ENCODE measurements around the gene AHRR. TPM values are rescaled to one million over a fixed set of nuclear protein-coding genes. Genes with fewer than 3 reads are reported as not detected.

Gene AHRR
- total RNA-seq, 6 experiments from 2014 or later, result 0.06 to 0.81 (median 0.43) TPM

DNA sequence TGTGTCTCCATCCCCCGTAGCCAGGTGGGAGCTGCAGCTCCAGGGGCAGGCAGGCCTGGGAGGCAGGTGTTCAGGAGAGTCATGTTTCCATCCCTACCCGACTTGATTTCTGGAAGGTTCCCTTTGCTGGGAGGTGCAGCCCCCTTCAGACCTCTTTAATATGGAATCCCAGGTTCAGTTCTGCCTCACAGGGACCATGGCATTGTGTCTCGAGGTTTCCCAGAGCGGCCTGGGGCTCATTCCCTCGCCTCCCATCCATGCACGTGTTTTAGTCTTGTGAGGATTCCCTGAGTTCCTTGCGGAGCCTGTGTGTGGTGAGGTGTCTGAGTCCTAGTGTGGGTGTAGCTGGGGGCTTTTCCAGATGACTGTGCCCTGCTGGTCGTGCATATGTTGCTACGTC lies 16.5 kb upstream of the AHRR start:
- TF ChIP-seq, protein P1, sequence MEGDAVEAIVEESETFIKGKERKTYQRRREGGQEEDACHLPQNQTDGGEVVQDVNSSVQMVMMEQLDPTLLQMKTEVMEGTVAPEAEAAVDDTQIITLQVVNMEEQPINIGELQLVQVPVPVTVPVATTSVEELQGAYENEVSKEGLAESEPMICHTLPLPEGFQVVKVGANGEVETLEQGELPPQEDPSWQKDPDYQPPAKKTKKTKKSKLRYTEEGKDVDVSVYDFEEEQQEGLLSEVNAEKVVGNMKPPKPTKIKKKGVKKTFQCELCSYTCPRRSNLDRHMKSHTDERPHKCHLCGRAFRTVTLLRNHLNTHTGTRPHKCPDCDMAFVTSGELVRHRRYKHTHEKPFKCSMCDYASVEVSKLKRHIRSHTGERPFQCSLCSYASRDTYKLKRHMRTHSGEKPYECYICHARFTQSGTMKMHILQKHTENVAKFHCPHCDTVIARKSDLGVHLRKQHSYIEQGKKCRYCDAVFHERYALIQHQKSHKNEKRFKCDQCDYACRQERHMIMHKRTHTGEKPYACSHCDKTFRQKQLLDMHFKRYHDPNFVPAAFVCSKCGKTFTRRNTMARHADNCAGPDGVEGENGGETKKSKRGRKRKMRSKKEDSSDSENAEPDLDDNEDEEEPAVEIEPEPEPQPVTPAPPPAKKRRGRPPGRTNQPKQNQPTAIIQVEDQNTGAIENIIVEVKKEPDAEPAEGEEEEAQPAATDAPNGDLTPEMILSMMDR (IDR thresholded peaks at IDR 0.05), result no peak
- no peak for TF ChIP-seq POLR2A (IDR thresholded peaks at IDR 0.05)
- intact Hi-C loops (cut with DNase I), result no loop called here
- WGBS (ENCODE audit: insufficient coverage, low coverage, low lambda C conversion rate, missing lambda C conversion rate), result 93% methylated on average over 6 of the region's 9 CpGs
- ATAC-seq (no peak), DNase-seq (no peak)
- Histone ChIP-seq H3K27ac (no peak overlapping the region), H3K27me3 (no peaks in the 10 kb centered on the region), H3K36me3 (peaks cover 0 to 19% (median 10%) of the 10 kb centered on the region in 4 donors), H3K4me3 (no peak overlapping the region), H3K9me3 (no peaks in the 10 kb centered on the region), H3K4me1 (no peaks in the 10 kb centered on the region)

DNA sequence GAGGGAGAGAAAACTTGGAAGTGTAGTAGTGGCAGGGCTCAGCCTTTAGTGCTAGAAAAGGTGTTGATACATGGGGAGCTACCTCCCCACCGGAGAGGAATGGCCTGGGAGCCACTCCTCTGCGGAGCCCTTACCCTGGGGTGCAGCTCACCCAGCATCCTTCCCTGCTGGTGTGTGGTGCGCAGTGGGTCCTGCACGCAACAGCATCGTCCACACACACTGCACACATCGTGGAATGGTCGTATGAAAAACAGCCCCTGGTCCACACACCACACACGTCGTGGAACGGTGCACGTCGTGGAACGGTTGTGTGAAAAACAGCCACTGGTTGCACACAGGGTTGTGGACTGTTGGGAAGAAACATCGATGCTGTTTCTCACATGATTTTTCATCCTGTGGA lies 16.1 kb upstream of the AHRR start:
- DNase-seq, result no peak
- H3K27me3 ChIP-seq, result no peaks in the 10 kb centered on the region
- H3K36me3 ChIP-seq, result peaks cover 0 to 19% (median 11%) of the 10 kb centered on the region in 4 donors
- no peaks in the 10 kb centered on the region for H3K9me3 ChIP-seq
- H3K4me3 ChIP-seq, result no peak overlapping the region
- H3K27ac ChIP-seq, result no peak overlapping the region
- ATAC-seq, result no peak
- TF ChIP-seq, protein P1 (IDR thresholded peaks at IDR 0.05), result no peak
- no peak for TF ChIP-seq POLR2A (IDR thresholded peaks at IDR 0.05)
- 95% methylated on average over 6 of the region's 14 CpGs for WGBS (ENCODE audit: insufficient coverage, low coverage, low lambda C conversion rate, missing lambda C conversion rate)
- intact Hi-C loops (cut with DNase I), result no loop called here
- H3K4me1 ChIP-seq, result peaks cover 0 to 2% (median 0%) of the 10 kb centered on the region in 4 donors

DNA sequence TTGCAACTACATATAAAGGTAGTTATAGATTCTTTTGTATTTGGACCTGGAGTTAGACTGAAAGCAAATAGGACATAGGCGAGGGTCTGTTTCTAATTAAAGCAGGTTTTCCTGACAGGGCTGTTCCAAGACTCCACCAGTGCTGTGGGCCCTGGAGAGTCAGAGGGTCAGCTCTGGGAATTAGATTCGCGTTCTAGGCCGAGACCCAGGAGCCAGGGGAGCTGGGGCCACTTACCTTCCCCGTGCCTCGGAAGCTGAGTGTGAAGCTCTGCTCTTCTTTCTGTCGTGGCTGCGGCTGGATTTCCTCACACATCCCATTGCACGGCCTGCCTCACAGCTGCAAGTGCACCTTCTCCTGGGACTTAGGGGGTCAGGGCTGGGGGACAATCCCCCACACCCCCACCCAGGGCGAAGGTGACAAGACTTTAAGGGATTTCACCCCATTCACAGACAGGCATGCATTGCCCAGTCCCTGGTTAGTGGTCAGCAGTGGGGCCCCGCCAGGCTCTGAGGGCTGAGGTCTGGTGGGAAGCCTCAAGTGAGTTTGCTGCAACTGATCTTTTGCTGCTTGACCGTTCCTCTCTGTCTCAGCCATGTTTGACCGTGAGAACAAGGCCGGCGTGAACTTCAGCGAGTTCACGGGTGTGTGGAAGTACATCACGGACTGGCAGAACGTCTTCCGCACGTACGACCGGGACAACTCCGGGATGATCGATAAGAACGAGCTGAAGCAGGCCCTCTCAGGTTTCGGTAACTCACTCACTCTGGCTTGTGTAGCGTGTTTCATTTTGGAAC lies 15.3 kb upstream of the AHRR start:
- peaks cover 0 to 20% (median 11%) of the 10 kb centered on the region in 4 donors for H3K36me3 ChIP-seq
- peaks cover 0 to 5% (median 0%) of the 10 kb centered on the region in 4 donors for H3K4me1 ChIP-seq
- intact Hi-C loops (cut with DNase I), result no loop called here
- ATAC-seq (no peak), DNase-seq (peak in 1 of 3 donors; percentile 32)
- no peaks in the 10 kb centered on the region for H3K27me3 ChIP-seq
- no peaks in the 10 kb centered on the region for H3K9me3 ChIP-seq
- WGBS (ENCODE audit: insufficient coverage, low coverage, low lambda C conversion rate, missing lambda C conversion rate), result 97% methylated on average over 19 of the region's 28 CpGs
- no peak overlapping the region for H3K4me3 ChIP-seq
- TF ChIP-seq POLR2A (IDR thresholded peaks at IDR 0.05), result no peak
- TF ChIP-seq, protein P1 (IDR thresholded peaks at IDR 0.05), result no peak
- no peak overlapping the region for H3K27ac ChIP-seq

DNA sequence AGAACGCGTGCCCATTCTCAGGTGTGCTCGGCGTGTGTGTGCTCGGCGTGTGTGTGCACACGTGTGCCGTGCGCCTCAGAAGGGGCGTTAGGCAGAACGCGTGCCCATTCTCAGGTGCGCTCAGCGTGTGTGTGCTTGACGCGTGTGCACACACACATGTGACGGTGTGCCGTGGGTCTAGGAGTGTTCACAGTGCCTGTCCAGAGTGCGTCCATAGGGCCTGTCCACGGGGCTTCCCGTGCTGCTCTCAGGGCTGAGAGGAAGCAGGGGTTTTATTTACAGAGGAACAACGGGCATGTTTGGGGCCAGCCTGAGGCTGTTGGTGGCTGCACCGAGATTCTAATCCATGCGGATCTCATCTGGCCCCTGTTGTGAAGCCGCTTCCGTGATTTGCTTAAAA lies 14.2 kb upstream of the AHRR start:
- peaks cover 0 to 5% (median 0%) of the 10 kb centered on the region in 4 donors for H3K4me1 ChIP-seq
- no peak for ATAC-seq
- H3K4me3 ChIP-seq, result no peak overlapping the region
- H3K27ac ChIP-seq, result no peak overlapping the region
- peaks cover 0 to 22% (median 11%) of the 10 kb centered on the region in 4 donors for H3K36me3 ChIP-seq
- TF ChIP-seq, protein P1 (IDR thresholded peaks at IDR 0.05), result no peak
- no peak for TF ChIP-seq POLR2A (IDR thresholded peaks at IDR 0.05)
- no peaks in the 10 kb centered on the region for H3K9me3 ChIP-seq
- intact Hi-C loops (cut with DNase I), result no loop called here
- WGBS (ENCODE audit: insufficient coverage, low coverage, low lambda C conversion rate, missing lambda C conversion rate), result 91% methylated on average over 7 of the region's 26 CpGs
- no peaks in the 10 kb centered on the region for H3K27me3 ChIP-seq
- no peak for DNase-seq
